Activated gamma-delta T cell treated with anti-CD3 and anti-CD28 coated beads, Interleukin-2, amount 50 U/mL, for 16 hours (primary cell): ENCODE data around the gene BAIAP2L2.
"Not testable (repeated sequence)": the region's sequence is repeated elsewhere in the genome, so short reads cannot be mapped to it uniquely, and the experiment has no call there.

Source experiments
- DNase-seq: peaks from one replicate; pipeline ENCODE4 v3.0.0-alpha.2; 2020; ENCODE audit warnings: low read depth

The BAIAP2L2 gene

GRCh38 chr22:38110008-38110862, at the start of gene BAIAP2L2:
Gene BAIAP2L2, minus strand, starts transcription at chr22:38110684. Its CDS starts 159 bp downstream, at chr22:38110525.
- no peak for DNase-seq

GRCh38 chr22:38155703-38156102, 45.2 kb upstream of the BAIAP2L2 start:
- no peak for DNase-seq

GRCh38 chr22:38154563-38154915, 44.1 kb upstream of the BAIAP2L2 start:
- not testable (repeated sequence) for DNase-seq

GRCh38 chr22:38153821-38154562, 43.5 kb upstream of the BAIAP2L2 start:
- no peak for DNase-seq

- no peak for DNase-seq
Measured at GRCh38 chr22:38151126-38151500, 40.6 kb upstream of the BAIAP2L2 start.

GRCh38 chr22:38148245-38148644, 37.8 kb upstream of the BAIAP2L2 start:
- DNase-seq: no peak

- DNase-seq: not testable (repeated sequence)
Measured at GRCh38 chr22:38146166-38146565, 35.7 kb upstream of the BAIAP2L2 start.

- DNase-seq: no peak
Measured at GRCh38 chr22:38144025-38144405, 33.5 kb upstream of the BAIAP2L2 start.

GRCh38 chr22:38142606-38143005, 32.1 kb upstream of the BAIAP2L2 start:
- no peak for DNase-seq

- DNase-seq: no peak
Measured at GRCh38 chr22:38141217-38141973, 30.9 kb upstream of the BAIAP2L2 start.

GRCh38 chr22:38139901-38140300, 29.4 kb upstream of the BAIAP2L2 start:
- no peak for DNase-seq

- DNase-seq: no peak
Measured at GRCh38 chr22:38138961-38139360, 28.5 kb upstream of the BAIAP2L2 start.

GRCh38 chr22:38137876-38138687, 27.6 kb upstream of the BAIAP2L2 start:
- DNase-seq: no peak

GRCh38 chr22:38136607-38137006, 26.1 kb upstream of the BAIAP2L2 start:
- DNase-seq: no peak

- DNase-seq: no peak
Measured at GRCh38 chr22:38135133-38135706, 24.7 kb upstream of the BAIAP2L2 start.

GRCh38 chr22:38133331-38133730, 22.8 kb upstream of the BAIAP2L2 start:
- DNase-seq: no peak

GRCh38 chr22:38132794-38133193, 22.3 kb upstream of the BAIAP2L2 start:
- DNase-seq: no peak

- no peak for DNase-seq
Measured at GRCh38 chr22:38132136-38132535, 21.7 kb upstream of the BAIAP2L2 start.

- DNase-seq: no peak
Measured at GRCh38 chr22:38131399-38131798, 20.9 kb upstream of the BAIAP2L2 start.

- DNase-seq: no peak
Measured at GRCh38 chr22:38129856-38130255, 19.4 kb upstream of the BAIAP2L2 start.

- DNase-seq: no peak
Measured at GRCh38 chr22:38129021-38129420, 18.5 kb upstream of the BAIAP2L2 start.
